GM12873 (cell line): ENCODE measurements around the gene DHCR7.

Experiments used
- TF ChIP-seq, protein P1 (sequence below): IDR thresholded peaks from 2 replicates; pipeline ENCODE4 v1.5.1; 2012; ENCODE audit warnings: low read depth, mild to moderate bottlenecking, moderate library complexity, low read length, control low read depth; ENCODE audit not compliant: insufficient read depth; ENCODE audit errors: missing control alignments

DHCR7 gene

DNA sequence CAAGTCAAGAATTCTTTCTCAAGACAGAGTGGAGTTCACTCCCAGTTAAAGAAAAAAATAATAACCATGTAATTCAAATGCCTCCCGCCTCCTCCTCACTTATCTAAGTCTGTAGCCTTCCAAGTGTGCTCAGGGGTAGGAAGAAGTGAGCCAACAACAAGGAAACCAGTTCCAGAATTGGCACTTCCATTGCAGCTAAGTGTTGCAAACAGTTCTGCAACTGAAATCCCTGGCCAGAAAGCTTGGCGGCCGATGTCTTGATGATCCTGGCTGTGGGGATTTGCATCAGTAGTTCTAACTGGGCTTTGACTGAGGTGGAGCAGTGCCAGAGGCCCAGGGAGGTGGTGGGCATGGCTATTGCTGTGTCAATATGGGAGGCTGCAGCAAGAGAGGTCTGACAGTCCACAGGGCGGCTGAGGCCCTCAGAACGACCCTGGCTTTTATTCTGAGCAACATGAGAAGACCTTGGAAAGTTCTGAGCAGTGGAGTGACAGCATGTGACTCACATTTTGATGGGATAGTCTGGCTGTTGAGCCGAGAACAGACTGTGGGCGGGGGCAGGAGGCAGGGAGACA is 19.2 kb downstream of the DHCR7 start:
- TF ChIP-seq, protein P1, sequence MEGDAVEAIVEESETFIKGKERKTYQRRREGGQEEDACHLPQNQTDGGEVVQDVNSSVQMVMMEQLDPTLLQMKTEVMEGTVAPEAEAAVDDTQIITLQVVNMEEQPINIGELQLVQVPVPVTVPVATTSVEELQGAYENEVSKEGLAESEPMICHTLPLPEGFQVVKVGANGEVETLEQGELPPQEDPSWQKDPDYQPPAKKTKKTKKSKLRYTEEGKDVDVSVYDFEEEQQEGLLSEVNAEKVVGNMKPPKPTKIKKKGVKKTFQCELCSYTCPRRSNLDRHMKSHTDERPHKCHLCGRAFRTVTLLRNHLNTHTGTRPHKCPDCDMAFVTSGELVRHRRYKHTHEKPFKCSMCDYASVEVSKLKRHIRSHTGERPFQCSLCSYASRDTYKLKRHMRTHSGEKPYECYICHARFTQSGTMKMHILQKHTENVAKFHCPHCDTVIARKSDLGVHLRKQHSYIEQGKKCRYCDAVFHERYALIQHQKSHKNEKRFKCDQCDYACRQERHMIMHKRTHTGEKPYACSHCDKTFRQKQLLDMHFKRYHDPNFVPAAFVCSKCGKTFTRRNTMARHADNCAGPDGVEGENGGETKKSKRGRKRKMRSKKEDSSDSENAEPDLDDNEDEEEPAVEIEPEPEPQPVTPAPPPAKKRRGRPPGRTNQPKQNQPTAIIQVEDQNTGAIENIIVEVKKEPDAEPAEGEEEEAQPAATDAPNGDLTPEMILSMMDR, result no peak

DNA sequence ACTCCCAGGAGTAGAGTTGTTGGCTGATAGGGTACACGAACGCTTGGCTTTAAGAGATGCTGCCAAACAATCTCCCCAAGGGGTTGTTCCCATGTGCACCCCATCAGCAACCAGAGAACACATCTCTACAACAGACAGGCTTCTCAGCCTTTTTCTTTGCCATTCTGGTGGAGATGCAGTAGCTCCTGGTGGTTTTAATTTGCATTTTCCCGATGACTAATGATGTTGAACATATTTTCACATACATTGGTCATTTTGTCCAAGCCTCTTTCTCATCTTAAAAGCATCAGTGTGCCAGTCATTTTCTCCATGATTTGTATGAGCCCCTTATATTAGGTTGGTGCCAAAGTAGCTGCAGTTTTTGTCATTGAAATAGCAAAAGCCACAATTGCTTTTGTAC is 21.8 kb downstream of the DHCR7 start:
- TF ChIP-seq, protein P1, result no peak

DNA sequence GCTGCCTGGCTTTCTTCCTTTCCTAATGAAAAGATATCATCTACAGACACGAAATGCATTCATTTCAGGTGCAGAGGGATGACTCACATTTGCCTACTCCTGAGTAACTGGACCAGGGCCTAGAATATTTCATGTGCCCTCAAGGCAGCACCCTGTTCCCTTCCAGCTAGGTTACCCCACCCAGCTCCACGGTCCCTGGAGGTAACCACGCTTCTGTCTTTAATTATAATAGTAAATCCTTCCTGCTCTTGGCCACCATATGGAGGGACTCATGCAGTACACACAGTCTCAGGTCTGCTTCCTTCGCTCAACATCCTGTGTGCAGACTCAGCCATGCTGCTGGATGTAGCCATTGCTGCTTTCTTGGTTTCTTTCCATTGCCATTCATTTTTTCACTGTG is 22.3 kb downstream of the DHCR7 start:
- TF ChIP-seq, protein P1, result no peak

DNA sequence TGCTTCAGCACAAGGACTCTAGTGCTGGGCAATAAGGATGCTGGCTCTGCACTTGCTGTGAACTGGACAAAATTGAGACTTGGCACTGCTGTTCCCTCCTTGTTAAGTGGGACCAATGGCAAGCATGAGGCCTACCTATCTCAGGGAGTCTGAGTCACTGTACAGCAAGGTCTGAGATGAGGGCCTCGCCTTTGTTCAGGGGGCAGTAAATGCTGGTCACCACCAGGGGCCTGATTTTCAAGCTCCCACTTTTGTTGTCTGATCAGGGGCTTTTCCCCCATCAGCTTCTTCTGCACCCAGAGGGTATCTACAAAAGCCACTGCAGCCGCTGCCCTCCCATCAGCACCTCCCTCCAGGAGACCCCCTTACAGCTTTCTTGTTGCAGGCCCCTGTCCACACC is 22.8 kb downstream of the DHCR7 start:
- TF ChIP-seq, protein P1, result peak; percentile 10

DNA sequence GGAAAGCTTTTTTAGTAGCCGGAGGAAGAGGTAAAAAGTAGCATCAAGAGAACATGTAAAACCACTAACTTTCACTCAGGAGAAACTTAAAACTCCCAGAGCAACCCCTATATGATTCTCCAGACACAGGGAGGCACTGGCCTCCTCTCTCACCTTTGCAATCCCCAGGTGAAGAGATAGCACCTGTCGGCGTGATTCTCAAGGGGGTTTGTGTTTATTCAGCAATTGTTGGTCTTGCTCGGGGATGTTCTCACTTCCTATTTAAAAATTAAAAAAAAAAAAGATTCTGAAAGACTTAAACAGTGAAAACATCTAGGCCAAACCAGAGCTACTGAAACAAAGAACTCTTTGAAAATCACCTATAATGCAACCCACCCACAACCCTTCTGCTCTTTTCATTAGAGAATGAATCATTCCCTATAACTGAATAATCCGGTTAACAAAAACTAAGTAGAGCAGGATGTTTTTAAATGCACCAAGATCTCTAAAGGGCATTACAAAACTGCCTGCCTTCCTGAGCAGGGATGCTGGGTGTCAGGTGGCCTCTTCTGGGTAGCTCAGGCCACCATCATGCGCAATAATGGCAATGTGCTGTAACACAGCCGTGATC is 24.9 kb downstream of the DHCR7 start:
- TF ChIP-seq, protein P1, result no peak

- TF ChIP-seq, protein P1, result no peak
Observed at GRCh38 chr11:71421392-71421950, 26.7 kb downstream of the DHCR7 start.

DNA sequence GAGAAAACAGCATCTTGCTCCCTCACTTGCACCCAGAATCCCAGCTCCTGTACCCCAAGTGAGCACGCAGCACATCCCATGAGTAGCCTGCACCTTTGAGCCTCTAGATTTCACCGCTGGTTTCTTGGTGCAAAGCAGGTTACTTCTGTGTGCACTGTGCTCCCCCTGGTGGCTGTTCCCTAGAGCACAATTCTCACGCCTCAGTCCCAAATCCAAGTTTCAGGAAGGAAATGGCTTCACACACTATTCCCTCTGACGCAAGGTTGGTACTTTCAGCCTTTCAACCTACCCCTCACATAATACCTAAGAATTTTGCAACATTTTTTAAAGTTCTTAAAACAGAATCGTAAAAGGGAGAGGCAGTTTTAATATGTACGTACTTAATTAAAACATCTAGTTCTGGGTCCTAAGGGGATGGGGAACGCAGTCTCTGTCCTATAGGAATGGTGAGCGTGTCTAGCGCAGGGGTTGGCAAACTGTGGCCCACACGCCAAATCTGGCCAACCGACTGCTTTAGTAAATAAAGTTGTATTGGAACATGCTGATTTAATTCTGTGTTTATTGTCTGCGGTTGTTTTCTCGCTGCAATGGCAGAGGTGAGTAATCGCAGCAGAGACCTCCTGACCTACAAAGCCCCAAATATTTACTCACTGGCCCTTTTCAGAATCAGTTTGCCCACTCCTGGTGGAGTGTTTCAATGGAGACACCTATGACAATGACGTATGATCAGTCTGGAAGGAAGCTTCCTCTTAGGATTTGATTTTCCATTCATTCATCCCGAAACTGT is 27.5 kb downstream of the DHCR7 start:
- TF ChIP-seq, protein P1, result peak; percentile 93
